GM08714 (cell line): Measurements from ENCODE around the gene CDK7.
"Not testable (repeated sequence)": the region's sequence is repeated elsewhere in the genome, so short reads cannot be mapped to it uniquely, and the experiment has no call there.

Experiments used
- H3K4me3 ChIP-seq: fragments of 200-500 bp; sonication (Bioruptor generic); 2 replicates; pipeline ENCODE4 v1.5.1; 2014; ENCODE audit warnings: mild to moderate bottlenecking, low read length, inconsistent platforms
- ZNF274 ChIP-seq: IDR thresholded peaks from 2 replicates; pipeline ENCODE4 v1.6.1; 2012; ENCODE audit warnings: mild to moderate bottlenecking, low read depth, low read length

The CDK7 gene

DNA sequence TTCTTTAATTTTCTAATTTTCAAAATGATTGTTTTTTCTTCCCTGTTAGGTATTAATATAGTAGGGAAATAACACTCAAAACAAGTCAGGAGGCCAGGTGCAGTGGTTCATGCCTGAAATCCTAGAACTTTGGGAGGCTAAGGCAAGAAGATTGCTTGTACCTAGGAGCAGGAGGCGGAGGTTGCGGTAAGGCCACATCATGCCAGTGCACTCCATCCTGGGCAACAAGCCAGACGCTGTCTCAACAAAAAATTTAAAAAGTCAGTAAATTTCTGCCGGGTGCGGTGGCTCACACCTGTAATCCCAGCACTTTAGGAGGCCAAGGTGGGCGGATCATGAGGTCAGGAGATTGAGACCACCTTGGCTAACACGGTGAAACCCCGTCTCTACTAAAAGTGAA is 10.2 kb upstream of the CDK7 start:
- TF ChIP-seq ZNF274, result no peak
- no peak overlapping the region for H3K4me3 ChIP-seq

DNA sequence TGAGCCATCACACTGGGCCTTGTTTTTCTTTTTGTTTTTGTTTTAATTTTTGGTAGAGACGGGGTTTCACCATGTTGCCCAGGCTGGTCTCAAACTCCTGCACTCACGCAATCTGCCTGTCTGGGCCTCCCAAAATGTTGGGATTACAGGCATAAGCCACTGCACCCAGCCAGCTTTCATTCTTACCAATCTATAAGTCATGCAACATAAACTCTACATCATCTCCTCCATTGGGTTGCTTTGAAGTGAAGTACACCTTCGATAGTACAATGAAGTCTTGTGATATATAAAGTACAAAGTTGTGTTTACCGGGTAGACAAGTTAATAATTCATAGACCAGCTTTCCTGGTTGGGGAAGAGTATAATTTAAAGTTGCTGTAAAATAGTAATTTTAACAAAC is 8.8 kb upstream of the CDK7 start:
- no peak for TF ChIP-seq ZNF274
- H3K4me3 ChIP-seq, result no peak overlapping the region

DNA sequence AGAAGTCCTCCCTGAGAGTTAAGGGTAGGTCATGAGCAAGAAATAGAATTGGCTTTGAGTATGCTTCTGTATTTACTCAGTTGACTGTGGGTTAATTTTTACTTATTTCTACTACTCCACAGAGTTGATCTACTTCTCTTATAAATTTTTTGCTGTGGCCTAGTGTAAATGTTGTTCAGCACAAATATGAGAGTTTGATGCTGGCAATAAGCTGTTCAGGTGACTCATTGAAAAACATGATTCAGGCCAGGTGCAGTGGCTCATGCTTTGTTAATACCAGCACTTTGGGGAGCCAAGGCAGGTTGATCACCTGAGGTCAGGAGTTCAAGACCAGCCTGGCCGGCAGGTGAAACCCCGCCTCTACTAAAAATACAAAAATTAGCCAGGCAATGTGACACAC is 4.5 kb upstream of the CDK7 start:
- H3K4me3 ChIP-seq, result no peak overlapping the region
- TF ChIP-seq ZNF274, result no peak

DNA sequence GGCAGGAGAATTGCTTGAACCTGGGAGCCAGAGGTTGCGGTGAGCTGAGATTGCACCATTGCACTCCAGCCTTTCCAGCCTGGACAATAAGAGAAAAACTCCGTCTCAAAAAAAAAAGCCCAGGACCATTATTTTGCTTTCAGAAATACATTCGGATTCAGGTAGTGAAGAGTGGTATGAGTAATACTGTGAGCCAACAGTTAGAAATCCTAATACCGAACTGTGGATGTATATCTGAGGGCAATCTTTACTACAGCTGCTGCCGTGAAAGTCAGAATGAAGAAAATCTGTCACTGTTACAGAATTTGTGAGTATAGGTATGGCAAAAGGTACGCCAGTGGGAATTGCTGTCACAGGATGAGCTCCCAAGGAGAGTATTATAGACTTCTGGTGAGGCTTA is 3.4 kb upstream of the CDK7 start:
- no peak overlapping the region for H3K4me3 ChIP-seq
- no peak for TF ChIP-seq ZNF274

DNA sequence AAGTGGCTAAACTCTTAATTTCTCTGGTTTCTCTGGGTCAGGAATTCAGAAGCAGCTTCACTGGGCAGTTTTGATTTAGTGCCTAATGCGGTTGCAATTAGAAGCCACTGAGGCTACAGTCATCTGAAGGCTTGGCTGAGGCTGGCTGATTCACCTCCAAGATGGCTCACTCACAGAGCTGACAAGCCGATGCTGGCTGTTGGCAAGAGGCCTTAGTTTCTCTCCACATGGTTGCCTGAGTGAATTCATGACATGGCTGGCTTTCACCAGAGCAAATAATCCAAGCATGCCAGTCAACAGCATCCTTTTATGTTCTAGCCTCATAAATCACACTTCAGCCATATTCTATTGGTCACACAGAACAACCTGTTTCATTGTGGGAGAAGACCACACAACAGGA is 2.8 kb upstream of the CDK7 start:
- no peak for TF ChIP-seq ZNF274
- no peak overlapping the region for H3K4me3 ChIP-seq

DNA sequence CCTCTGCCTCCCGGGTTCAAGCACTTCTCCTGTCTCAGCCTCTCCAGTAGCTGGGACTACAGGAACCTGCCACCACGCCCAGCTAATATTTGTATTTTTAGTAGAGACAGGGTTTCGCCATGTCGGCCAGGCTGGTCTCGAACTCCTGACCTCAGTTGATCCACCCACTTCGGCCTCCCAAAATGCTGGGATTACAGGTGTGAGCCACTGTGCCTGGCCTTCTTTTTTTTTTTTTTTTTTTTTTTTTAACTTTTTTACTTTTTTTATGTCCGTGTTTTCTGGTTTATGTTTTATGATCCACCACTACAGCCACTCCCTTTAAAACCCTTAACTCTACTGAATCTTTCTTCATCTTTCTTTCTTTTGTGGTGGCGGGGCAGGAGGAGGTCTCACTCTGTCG is 2.0 kb downstream of the CDK7 start:
- not testable (repeated sequence) for H3K4me3 ChIP-seq

DNA sequence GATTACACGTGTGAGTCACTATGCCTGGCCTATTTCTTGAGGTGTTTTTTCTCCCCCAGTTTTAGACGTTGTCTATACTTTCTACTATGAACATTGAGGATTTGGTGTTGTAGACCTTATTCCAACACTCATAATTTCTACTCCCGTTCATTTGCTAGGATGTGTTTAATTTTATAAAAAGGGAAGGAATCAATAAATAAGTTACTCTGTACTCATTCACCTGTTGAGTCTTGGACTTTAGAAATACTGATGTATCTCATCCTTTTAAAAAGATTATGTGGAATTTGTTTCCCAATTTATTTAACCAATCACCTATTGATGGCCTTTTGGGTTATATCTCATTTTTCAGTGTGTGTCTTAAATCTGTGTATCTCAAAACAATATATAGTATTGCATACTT is 3.2 kb downstream of the CDK7 start:
- no peak for TF ChIP-seq ZNF274
- H3K4me3 ChIP-seq, result no peak overlapping the region

DNA sequence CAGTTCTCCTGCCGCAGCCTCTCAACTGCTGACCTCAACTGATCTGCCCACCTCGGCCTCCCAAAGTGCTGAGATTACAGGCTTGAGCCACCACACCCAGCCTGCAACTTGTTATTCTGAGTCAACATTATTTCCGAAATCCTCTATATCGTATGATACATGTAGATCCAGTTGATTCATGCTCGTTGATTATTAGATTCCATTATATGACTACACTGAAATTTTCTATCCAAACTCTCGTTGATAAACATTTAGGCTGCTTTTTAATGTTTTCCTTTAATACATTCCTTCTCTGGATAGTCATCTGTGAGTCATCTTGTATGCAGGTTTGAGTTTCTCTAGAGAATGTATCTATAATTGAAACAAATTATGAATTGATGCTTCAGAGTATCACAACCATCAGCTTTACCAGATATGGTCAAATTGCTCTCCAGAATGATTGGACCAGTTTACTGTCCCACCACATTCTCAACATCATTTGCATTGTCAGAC is 4.1 kb downstream of the CDK7 start:
- TF ChIP-seq ZNF274, result no peak
- H3K4me3 ChIP-seq, result no peak overlapping the region

DNA sequence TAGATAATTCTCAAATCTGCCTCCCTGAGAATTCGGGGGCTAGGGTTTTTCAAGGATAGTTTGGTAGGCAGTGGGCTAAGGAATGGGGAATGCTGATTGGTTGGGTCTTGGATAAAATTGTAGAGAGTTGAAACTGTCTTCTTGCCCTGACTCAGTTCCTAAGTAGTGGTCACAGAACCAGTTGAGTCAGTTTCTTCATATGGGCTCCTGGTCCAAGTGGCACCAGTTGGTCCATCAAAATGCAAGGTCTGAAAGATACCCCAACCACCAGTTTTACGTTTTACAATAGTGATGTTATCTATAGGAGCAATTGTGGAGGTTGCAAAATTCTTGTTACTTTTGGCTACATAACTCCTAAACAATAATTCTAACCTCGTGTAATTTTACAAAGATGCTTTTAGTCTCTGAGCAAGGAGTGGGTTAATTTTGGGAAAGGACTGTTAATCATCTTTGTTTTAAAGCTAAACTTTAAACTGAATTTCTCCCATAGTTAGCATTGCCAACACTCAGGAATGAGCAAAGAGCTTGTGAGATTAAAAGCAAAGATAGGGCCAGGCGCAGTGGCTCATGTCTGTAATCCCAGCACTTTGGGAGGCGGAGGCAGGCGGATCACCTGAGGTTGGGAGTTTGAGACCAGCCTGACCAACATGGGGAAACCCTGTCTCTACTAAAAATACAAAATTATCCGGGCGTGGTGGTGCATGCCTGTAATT is 7.7 kb downstream of the CDK7 start:
- no peak for TF ChIP-seq ZNF274
- no peak overlapping the region for H3K4me3 ChIP-seq

DNA sequence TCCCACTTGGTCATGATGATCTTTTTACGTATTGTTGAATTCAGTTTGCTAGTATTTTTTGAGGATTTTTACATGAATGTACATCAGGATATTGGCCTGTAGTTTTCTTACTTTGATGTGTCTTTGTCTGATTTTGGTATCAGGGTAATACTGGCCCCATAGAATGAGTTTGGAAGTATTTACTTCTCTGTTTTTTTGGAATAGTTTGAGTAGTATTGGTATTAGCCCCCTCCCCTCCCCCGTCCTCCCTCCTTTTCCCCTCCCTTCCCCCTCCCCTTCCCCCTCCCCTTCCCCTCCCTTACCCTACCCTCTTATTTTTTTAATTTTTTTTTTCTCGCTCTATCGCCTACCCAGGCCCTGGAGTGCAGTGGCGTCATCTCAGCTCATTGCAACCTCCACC is 10.3 kb downstream of the CDK7 start:
- no peak for TF ChIP-seq ZNF274
- no peak overlapping the region for H3K4me3 ChIP-seq

DNA sequence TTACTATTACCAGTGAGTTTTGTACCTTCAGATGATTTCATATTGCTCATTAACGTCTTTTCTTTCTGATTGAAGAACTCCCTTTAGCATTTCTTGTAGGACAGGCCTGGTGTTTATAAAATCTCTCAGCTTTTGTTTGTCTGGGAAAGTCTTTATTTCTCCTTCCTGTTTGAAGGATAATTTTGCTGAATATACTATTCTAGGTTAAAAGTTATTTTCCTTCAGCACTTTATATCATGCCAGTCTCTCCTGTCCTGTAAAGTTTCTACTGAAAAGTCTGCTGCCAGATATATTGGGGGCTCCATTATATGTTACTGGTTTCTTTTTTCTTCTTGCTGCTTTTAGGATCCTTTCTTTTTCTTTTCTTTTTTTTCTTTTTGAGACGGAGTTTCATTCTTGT is 13.3 kb downstream of the CDK7 start:
- no peak for TF ChIP-seq ZNF274

DNA sequence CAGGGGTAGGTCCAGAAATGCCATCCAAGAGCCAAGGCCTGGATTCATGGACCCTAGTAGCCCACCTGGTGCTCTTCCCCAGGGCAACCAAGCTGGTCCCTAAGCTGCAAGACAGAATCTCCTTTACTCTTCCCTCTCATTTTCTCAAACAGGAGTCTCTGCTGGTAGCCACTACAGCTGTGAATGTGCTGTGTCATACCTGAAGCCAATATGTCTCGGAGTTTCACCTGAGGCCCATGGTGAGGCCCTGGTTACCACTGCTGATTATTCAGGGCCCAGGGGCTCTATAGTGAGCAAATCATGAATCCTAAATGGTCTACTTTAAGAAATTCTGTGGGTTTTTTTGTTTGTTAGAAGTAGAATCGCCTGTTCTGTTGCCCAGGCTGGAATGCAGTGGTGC is 15.9 kb downstream of the CDK7 start:
- no peak for TF ChIP-seq ZNF274
- no peak overlapping the region for H3K4me3 ChIP-seq

More for the DNA sequence above, 13.3 kb downstream of the CDK7 start:
- no peak overlapping the region for H3K4me3 ChIP-seq

DNA sequence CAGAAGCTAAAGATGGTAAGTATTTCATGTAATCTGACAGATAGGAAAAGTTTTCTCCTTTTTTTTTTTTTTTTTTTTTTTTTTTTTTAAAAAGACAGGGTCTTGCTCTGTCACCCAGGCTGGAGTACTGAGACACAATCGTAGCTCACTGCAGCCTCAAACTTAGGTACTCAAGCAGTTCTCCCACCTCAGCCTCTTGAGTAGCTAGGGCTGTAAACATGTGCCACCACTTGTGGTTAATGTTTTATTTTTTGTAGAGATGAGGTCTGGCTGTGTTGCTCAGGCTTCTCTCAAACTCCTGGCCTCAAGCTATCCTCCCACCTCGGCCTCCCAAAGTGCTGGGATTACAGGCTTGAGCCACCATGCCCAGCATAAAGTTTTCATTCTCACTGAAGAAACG is 17.8 kb downstream of the CDK7 start:
- no peak overlapping the region for H3K4me3 ChIP-seq
- no peak for TF ChIP-seq ZNF274

DNA sequence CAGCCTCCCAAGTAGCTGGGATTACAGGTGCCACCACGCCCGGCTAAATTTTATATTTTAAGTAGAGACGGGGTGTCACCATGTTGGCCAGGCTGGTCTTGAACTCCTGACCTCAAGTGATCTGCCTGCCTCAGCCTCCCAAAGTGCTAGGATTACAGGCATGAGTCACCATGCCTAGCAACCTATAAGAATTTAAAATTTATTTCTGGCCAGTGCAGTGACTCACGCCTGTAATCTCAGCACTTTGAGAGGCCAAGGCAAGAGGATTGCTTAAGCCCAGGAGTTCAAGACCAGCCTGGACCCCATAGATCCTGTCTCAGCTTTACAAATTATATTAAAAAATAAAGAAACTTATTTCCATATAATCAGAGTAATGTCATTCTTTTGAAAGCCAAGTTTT is 21.3 kb downstream of the CDK7 start:
- H3K4me3 ChIP-seq, result not testable (repeated sequence)

DNA sequence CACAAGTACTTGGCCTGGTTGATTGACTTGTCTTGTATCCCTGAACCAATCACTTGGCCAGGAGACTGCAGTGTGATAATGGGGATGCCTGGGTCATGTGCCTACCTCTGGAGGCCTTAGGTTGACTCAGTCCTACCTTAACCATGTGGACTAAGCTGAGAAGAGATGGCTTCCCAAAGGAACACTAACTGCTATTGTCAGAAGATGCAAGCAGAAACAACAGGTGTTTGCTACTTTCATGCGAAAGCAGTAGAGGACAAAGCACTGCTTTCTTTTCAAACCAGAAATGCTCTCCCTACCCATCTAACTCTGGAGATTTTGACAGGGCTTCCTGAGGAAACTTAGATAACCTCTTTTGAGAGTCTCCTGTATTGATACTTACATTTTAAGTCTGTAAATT is 22.9 kb downstream of the CDK7 start:
- TF ChIP-seq ZNF274, result no peak
- H3K4me3 ChIP-seq, result no peak overlapping the region

DNA sequence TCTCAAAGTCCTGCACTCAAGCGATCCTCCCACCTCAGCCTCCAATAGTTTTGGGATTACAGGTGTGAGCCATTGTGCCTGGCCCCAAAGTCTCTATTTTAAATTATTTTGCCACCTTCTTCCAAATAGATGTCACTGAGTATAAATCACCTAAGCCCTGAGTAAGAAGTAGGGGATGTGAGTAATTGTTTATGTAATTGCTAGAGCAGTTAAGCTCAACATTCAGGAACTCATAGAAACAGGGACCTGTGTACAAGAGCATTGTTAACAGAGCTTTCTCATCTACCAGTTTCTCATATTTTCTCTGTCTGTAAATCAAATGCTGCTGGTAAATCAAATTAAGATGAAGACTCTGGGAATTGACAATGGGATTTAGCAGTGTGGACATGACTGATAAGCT is 26.3 kb downstream of the CDK7 start:
- H3K4me3 ChIP-seq, result no peak overlapping the region
- no peak for TF ChIP-seq ZNF274

DNA sequence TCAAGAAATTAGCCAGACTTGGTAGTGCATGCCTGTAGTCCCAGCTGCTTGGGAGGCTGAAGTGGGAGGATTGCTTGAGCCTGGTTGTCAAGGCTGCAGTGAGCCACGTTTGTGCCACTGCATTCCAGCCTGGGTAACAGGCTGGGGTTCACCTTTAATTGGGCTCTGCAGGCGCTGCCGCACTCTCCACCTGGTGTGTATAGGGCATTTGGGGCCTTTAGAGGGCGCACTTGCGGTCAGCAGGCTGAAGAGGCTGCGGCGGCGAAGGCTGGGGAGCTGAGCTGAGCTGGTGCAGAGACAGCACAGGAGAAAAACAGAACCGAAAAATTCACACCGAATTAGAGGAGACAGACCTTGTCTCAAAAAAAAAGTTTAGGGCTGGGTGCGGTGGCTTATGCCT is 31.2 kb downstream of the CDK7 start:
- no peak for TF ChIP-seq ZNF274

More for the DNA sequence above, 31.2 kb downstream of the CDK7 start:
- no peak overlapping the region for H3K4me3 ChIP-seq
